Cardiac fibroblast (primary cell): ENCODE results near the gene JOSD2.

Experiments used
- DNase-seq, 2 donors: peaks; one replicate each; pipeline versions ENCODE4 v3.0.0 to v3.0.0-alpha.2; 2010; ENCODE audit warnings: low read depth in 2 of 2
- H3K4me3 ChIP-seq, 2 donors: replicated peaks in 1 of 2; 1 replicate in 1 of 2; 2 replicates in 1 of 2; pipeline ENCODE4 v1.5.1; 2011; ENCODE audit warnings: low read depth in 2 of 2, low read length in 2 of 2, mild to moderate bottlenecking in 2 of 2, moderate library complexity in 1 of 2
- TF ChIP-seq, protein P1 (sequence below): IDR thresholded peaks from one replicate; pipeline ENCODE4 v1.5.1; 2011; ENCODE audit warnings: low read depth, mild to moderate bottlenecking, low read length, inconsistent platforms

Gene JOSD2, protein sequence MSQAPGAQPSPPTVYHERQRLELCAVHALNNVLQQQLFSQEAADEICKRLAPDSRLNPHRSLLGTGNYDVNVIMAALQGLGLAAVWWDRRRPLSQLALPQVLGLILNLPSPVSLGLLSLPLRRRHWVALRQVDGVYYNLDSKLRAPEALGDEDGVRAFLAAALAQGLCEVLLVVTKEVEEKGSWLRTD

DNA sequence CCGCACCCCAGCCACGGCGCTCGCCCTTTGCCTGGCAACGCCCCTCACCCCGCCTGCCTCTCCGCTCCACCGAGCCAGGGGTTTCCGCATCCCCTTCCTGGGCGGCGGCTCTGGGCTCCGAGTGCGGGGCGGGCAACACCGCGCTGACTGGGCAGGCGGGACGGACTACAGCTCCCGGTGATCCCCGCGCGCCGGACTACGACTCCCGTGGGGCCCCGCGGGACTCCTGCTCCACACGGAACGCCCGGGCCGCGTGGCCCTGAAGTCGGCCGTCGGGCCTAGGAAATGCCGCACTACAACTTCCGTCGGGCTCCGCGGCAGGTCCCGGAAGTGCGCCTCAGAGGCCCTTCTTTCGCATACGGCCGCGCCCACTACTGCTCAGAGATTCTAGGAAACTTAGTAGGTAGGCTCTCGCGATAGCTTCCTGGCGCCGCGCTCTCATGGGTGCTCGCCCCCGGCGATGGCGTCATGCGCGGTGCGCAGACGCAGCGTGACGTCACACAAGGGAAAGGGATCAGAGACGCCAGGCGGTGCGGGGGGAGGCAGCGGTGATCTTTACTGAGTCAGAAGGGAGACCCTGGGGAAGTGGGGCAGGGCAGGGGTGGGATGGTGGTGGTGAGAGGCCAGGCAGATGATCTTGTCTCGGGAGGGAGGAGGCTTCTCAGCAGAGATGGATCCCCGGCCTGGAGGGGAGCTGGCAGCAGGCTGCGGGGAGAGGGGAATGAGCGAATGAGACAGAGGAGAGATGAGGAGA, at the start of gene JOSD2:
TSS of gene JOSD2 (minus strand) at position 123 of the 754 bp plus-strand sequence. CDS start 760 bp downstream, outside the sequence.
- TF ChIP-seq, protein P1, sequence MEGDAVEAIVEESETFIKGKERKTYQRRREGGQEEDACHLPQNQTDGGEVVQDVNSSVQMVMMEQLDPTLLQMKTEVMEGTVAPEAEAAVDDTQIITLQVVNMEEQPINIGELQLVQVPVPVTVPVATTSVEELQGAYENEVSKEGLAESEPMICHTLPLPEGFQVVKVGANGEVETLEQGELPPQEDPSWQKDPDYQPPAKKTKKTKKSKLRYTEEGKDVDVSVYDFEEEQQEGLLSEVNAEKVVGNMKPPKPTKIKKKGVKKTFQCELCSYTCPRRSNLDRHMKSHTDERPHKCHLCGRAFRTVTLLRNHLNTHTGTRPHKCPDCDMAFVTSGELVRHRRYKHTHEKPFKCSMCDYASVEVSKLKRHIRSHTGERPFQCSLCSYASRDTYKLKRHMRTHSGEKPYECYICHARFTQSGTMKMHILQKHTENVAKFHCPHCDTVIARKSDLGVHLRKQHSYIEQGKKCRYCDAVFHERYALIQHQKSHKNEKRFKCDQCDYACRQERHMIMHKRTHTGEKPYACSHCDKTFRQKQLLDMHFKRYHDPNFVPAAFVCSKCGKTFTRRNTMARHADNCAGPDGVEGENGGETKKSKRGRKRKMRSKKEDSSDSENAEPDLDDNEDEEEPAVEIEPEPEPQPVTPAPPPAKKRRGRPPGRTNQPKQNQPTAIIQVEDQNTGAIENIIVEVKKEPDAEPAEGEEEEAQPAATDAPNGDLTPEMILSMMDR: no peak
- DNase-seq: peak; percentile 100
- peak within 1 kb of the TSS; percentile 79 to 84 for H3K4me3 ChIP-seq

DNA sequence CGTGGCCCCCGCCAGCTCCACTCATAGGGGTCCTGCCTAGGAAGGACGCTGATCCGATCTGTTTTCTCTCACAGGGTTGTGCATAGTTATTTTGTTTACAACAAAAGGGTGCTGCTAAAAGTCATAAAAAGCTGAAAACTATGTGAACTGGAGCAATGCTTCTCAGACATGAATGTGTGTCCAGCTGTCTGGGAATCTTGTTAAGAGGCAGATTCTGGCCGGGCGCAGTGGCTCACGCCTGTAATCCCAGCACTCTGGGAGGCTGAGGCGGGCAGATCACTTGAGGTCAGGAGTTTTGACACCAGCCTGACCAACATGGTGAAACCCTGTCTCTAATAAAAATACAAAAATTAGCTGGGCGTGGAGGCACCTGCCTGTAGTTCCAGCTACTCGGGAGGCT, 48.6 kb upstream of the JOSD2 start:
- H3K4me3 ChIP-seq: no peak overlapping the region
- TF ChIP-seq, protein P1: no peak
- no peak for DNase-seq

DNA sequence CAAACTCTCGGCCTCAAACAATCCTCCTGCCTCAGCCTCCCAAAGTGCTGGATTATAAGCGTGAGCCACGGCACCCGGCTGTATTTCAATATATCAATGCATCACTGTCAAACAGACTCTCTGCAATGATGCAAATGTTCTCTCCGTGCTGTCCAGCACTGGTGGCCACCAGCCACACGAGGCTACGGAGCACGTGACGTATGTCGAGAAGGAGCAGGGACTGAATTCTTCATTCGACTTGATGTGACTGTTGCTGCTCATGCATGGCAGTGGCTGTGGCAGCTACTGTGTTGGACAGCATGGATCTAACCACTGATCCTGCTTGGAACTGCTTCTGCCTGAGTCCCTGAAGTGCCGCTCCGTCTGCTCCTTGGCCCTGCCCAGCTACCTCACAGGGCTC, 47.5 kb upstream of the JOSD2 start:
- DNase-seq: no peak
- no peak overlapping the region for H3K4me3 ChIP-seq
- TF ChIP-seq, protein P1: no peak

DNA sequence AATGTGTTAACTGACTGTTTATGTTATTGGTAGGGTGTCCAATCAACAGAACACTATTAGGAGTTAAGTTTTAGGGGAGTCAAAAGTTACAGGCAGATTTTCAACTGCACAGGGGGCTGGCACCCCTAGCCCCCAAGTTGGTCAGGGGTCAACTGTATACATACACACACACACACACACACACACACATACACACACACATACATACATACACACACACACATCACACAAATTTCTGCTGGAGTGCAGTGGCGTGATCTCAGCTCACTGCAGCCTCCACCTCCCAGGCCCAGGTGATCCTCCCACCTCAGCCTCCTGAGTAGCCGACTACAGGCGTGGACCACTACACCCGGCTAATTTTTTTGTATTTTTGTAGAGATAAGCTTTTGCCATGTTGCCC, 47.0 kb upstream of the JOSD2 start:
- TF ChIP-seq, protein P1: no peak
- no peak overlapping the region for H3K4me3 ChIP-seq
- DNase-seq: no peak

DNA sequence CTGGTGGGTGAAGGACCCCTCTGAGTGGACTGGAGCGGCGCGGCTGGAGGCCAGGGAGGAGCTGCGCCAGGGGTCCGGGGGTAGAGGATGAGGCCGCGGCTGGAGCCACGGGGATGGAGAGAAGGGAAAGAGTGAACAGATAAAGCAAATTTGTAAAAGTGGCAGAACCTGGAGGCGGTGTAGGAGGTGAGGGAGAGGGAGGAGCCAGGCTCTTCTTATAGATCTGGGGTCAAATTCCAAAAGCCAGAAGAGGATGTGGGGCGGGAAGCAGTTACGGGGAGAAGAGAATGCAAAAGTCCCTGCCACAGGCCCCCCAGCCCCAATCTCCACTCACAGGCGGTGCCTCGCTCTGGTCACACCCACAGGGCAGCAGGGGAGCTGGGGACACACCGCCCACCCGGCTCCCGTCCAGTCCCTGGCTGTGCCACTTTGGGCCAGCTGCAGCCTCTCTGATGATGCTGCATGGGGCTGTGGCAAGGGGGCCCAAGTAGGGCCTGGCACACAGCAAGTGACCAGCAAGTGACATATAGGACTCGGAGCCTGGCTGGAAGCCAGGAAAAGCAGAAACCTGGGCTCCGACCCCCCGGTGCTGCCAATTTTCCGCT, 46.1 kb upstream of the JOSD2 start:
- no peak overlapping the region for H3K4me3 ChIP-seq
- no peak for DNase-seq
- TF ChIP-seq, protein P1: no peak

DNA sequence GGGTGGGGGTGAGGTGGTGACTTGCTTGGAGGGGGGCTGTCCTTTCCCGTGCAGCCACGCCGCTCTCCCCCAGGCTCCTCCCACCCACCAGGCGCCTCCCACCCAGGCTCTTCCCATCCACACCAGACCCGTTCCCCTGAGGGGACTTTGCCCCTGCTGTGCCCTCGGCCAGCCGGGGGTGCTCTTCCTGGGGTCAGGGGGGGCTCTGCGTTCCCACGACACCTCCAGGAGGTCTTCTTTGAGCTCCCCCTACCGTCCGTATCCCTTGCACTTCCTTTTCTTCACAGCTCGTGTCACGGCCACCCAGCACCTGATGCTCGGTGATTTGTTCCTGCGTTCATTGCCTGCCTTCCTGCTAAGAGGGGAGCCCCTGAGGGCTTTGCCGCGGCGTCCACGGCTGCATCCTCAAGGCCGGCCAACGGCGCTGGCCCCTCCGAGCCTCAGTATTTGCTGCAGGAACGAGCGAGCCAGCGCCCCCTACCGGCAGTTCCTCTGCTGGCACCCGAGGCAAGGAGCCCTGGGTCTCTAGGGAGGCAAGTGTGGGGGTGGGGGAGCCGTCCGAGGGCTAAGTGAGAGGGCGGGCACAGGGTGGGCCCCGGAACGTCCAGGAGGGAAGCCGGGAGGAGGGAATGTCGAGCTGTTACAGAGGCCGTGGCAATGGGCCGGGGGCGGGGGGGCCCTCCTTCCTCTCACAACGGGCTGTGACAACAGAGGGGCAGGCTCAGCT, 45.5 kb upstream of the JOSD2 start:
- TF ChIP-seq, protein P1: peak; percentile 86
- H3K4me3 ChIP-seq: peak overlapping the region; percentile 42 to 46
- peak; percentile 65 to 72 for DNase-seq
